HFFc6 (cell line): ENCODE data around the gene ISG20. TPM values are rescaled to one million over a fixed set of nuclear protein-coding genes. Genes with fewer than 3 reads are reported as not detected.
A peak's percentile ranks its signal among the peaks of the same experiment; 100 is the strongest.

ENCODE experiments used
- DNase-seq: peaks from one replicate; pipeline ENCODE4 v3.0.0-alpha.2; 2018
- H3K27ac Mint-ChIP-seq: 2 replicates; pipeline ENCODE4 v1.8.0; 2020; ENCODE audit warnings: mild to moderate bottlenecking, mixed read lengths
- H3K27me3 Mint-ChIP-seq: 2 replicates; pipeline ENCODE4 v1.8.0; 2021; ENCODE audit warnings: mild to moderate bottlenecking, moderate library complexity, mixed read lengths; ENCODE audit not compliant: insufficient read depth
- H3K36me3 Mint-ChIP-seq: 2 replicates; pipeline ENCODE4 v1.8.0; 2021; ENCODE audit warnings: low read depth, mixed read lengths
- H3K4me1 Mint-ChIP-seq: 2 replicates; pipeline ENCODE4 v1.8.0; 2020; ENCODE audit warnings: low read depth, mixed read lengths
- H3K4me3 Mint-ChIP-seq: 2 replicates; pipeline ENCODE4 v1.8.0; 2020; ENCODE audit warnings: mild to moderate bottlenecking, moderate library complexity, mixed read lengths
- H3K9me3 Mint-ChIP-seq: 2 replicates; pipeline ENCODE4 v1.8.0; 2020; ENCODE audit warnings: mild to moderate bottlenecking, mixed read lengths
- total RNA-seq, 6 experiments: library from RNA; stranded (reverse); fragmentation: NEBNext Ultra II Directional; extraction: Animal tissue kit (Norgen Biotek cat#: 25700); gene quantifications; 2 replicates in 1 of 6; 3 replicates in 5 of 6; pipeline ENCODE4 v1.2.3, GENCODE V29; 2021
- TF ChIP-seq, protein P1 (sequence below): fragments of 200-600 bp; sonication (generic); IDR thresholded peaks from 2 replicates; pipeline ENCODE4 v1.5.0; 2021; ENCODE audit warnings: antibody characterized with exemption, mild to moderate bottlenecking

The ISG20 gene
- total RNA-seq, 6 experiments from 2014 or later, result 0.47 to 1.5 (median 0.76) TPM

- H3K36me3 Mint-ChIP-seq, result peaks cover 37% of the 10 kb centered on the region
- no peaks in the 10 kb centered on the region for H3K9me3 Mint-ChIP-seq
- TF ChIP-seq, protein P1, sequence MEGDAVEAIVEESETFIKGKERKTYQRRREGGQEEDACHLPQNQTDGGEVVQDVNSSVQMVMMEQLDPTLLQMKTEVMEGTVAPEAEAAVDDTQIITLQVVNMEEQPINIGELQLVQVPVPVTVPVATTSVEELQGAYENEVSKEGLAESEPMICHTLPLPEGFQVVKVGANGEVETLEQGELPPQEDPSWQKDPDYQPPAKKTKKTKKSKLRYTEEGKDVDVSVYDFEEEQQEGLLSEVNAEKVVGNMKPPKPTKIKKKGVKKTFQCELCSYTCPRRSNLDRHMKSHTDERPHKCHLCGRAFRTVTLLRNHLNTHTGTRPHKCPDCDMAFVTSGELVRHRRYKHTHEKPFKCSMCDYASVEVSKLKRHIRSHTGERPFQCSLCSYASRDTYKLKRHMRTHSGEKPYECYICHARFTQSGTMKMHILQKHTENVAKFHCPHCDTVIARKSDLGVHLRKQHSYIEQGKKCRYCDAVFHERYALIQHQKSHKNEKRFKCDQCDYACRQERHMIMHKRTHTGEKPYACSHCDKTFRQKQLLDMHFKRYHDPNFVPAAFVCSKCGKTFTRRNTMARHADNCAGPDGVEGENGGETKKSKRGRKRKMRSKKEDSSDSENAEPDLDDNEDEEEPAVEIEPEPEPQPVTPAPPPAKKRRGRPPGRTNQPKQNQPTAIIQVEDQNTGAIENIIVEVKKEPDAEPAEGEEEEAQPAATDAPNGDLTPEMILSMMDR, result no peak
- H3K4me1 Mint-ChIP-seq, result peaks cover 50% of the 10 kb centered on the region
- no peaks in the 10 kb centered on the region; the same call in 1 of the 2 replicates for H3K27me3 Mint-ChIP-seq
- peak overlapping the region; percentile 93 for H3K4me3 Mint-ChIP-seq
- peak overlapping the region; percentile 88 for H3K27ac Mint-ChIP-seq
- DNase-seq, result peak; percentile 29
Measured at GRCh38 chr15:88621789-88622604, 16.8 kb upstream of the ISG20 start.

GRCh38 chr15:88622605-88622975 lies 16.2 kb upstream of the ISG20 start:
- TF ChIP-seq, protein P1, result no peak
- peak overlapping the region; percentile 88 for H3K27ac Mint-ChIP-seq
- peak overlapping the region; percentile 93 for H3K4me3 Mint-ChIP-seq
- H3K36me3 Mint-ChIP-seq, result peaks cover 43% of the 10 kb centered on the region
- no peaks in the 10 kb centered on the region; the same call in 1 of the 2 replicates for H3K27me3 Mint-ChIP-seq
- DNase-seq, result no peak
- H3K4me1 Mint-ChIP-seq, result peaks cover 56% of the 10 kb centered on the region
- H3K9me3 Mint-ChIP-seq, result no peaks in the 10 kb centered on the region

DNA sequence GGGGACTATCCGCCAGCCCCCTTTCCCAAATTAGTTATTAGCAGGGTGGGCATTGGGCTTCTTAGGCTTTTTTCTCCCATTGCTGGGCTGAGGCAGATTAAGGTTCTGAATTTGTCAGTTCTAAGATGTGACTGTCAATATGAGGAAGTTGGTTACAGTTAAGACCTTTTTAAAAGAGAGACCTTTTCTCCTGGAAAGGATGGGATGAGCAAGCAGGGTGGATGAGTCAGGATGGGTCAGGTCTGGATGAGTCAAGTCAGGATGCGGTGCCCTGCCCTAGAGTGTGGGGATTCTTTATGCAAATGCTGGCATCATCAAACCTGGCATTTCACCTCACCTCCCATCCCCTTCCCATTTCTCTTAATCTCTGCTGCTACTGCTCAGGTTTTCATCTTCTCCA lies 15.8 kb upstream of the ISG20 start:
- Mint-ChIP-seq H3K36me3 (peaks cover 48% of the 10 kb centered on the region), H3K4me3 (peak overlapping the region; percentile 93), H3K27ac (peak overlapping the region; percentile 88), H3K4me1 (peaks cover 60% of the 10 kb centered on the region), H3K27me3 (no peaks in the 10 kb centered on the region; the same call in 1 of the 2 replicates), H3K9me3 (no peaks in the 10 kb centered on the region)
- DNase-seq, result peak; percentile 87
- TF ChIP-seq, protein P1, result no peak

DNA sequence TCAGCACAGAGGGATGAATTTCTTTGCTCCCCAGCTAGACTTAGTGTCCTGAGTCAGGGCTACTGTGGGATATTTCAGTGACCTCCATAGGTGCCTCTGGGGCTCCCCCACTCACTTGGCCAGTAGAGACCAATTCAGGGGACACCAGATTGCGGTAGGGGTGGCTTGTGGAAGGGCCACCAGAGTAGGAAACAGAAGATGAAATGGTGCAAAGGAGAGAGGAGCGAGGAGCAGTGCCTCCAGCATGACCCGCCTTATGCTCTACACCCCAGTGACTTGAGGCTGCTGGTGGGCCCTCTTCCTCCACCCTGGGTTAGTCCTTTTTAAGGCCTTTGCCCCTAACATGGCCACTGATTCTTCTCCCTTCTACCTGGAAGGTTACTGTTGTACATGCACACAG lies 15.2 kb upstream of the ISG20 start:
- no peak for DNase-seq
- peak overlapping the region; percentile 88 for H3K27ac Mint-ChIP-seq
- peaks cover 54% of the 10 kb centered on the region for H3K36me3 Mint-ChIP-seq
- TF ChIP-seq, protein P1, result no peak
- H3K4me1 Mint-ChIP-seq, result peaks cover 66% of the 10 kb centered on the region
- H3K4me3 Mint-ChIP-seq, result peak overlapping the region; percentile 93
- no peaks in the 10 kb centered on the region for H3K9me3 Mint-ChIP-seq
- no peaks in the 10 kb centered on the region; the same call in 1 of the 2 replicates for H3K27me3 Mint-ChIP-seq

- Mint-ChIP-seq H3K4me1 (peaks cover 73% of the 10 kb centered on the region), H3K36me3 (peaks cover 61% of the 10 kb centered on the region), H3K27me3 (no peaks in the 10 kb centered on the region; the same call in 1 of the 2 replicates), H3K27ac (peak overlapping the region; percentile 88), H3K9me3 (no peaks in the 10 kb centered on the region), H3K4me3 (peak overlapping the region; percentile 93)
- TF ChIP-seq, protein P1, result peak; percentile 64
- DNase-seq, result no peak
Measured at GRCh38 chr15:88624156-88624970, 14.5 kb upstream of the ISG20 start.
